Glutamatergic neuron (in vitro differentiated cells): ENCODE measurements around the gene EFNA2. TPM values are rescaled to one million over a fixed set of nuclear protein-coding genes. Genes with fewer than 3 reads are reported as not detected.
A peak's percentile ranks its signal among the peaks of the same experiment; 100 is the strongest.
"Not testable (repeated sequence)": the region's sequence is repeated elsewhere in the genome, so short reads cannot be mapped to it uniquely, and the experiment has no call there.

Source experiments
- DNase-seq: peaks from one replicate; pipeline ENCODE4 v3.0.0; 2022
- H3K27ac Mint-ChIP-seq: one replicate; pipeline ENCODE4 v1.8.0; 2020; ENCODE audit warnings: mild to moderate bottlenecking, mixed read lengths, inconsistent platforms; ENCODE audit not compliant: unreplicated experiment
- H3K27me3 Mint-ChIP-seq: one replicate; pipeline ENCODE4 v1.8.0; 2020; ENCODE audit warnings: mild to moderate bottlenecking, moderate library complexity, mixed read lengths, inconsistent platforms; ENCODE audit not compliant: unreplicated experiment
- H3K36me3 Mint-ChIP-seq: one replicate; pipeline ENCODE4 v1.8.0; 2020; ENCODE audit warnings: mild to moderate bottlenecking, mixed read lengths, inconsistent platforms; ENCODE audit not compliant: unreplicated experiment
- H3K4me1 Mint-ChIP-seq: one replicate; pipeline ENCODE4 v1.8.0; 2020; ENCODE audit warnings: mild to moderate bottlenecking, low read depth, mixed read lengths, inconsistent platforms; ENCODE audit not compliant: unreplicated experiment
- H3K4me3 Mint-ChIP-seq: one replicate; pipeline ENCODE4 v1.8.0; 2020; ENCODE audit warnings: mild to moderate bottlenecking, mixed read lengths, inconsistent platforms; ENCODE audit not compliant: unreplicated experiment
- H3K9me3 Mint-ChIP-seq: one replicate; pipeline ENCODE4 v1.8.0; 2020; ENCODE audit warnings: mild to moderate bottlenecking, moderate library complexity, mixed read lengths, inconsistent platforms; ENCODE audit not compliant: unreplicated experiment
- total RNA-seq: library from RNA; stranded (reverse); fragmentation: NEBNext Ultra II Directional; extraction: Animal tissue kit (Norgen Biotek cat#: 25700); gene quantifications from one replicate; pipeline ENCODE4 v1.2.1, GENCODE V29; 2021; ENCODE audit not compliant: unreplicated experiment
- TF ChIP-seq, protein P1 (sequence below): fragments of 200-600 bp; sonication (generic); IDR thresholded peaks from one replicate; pipeline ENCODE4 v1.5.0; 2021; ENCODE audit not compliant: partially characterized antibody, unreplicated experiment

EFNA2 gene
- total RNA-seq, 1 donor from 2014 or later: 61.4 TPM

DNA sequence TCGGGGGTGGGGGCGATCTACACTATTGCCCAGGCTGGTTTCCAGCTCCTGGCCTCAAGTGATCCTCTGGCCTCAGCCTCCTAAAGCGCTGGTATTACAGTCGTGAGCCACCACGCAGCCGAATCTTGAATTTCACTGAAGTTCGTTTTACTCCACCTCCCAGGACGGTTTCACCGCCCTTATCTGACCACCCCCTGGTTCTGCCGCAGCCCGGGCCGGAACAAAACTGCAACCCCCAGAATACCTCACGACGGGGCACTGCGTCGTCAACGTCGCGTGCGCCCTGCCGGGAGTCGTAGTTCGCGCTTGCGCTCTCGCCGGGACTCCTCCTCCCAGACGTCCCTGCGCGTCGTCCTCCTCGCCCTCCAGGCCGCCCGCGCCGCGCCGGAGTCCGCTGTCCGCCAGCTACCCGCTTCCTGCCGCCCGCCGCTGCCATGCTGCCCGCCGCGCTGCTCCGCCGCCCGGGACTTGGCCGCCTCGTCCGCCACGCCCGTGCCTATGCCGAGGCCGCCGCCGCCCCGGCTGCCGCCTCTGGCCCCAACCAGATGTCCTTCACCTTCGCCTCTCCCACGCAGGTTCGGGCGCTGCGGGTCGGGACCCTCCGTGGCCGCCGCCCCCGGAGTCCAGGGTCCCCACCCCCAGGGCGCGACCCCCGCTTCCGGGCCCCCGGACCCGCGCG lies 44.1 kb upstream of the EFNA2 start, which contains the start of gene ATP5F1D:
ATP5F1D (plus strand) TSS at position 335 of the 679 bp plus-strand sequence; CDS start at position 435, 100 bp downstream.
- H3K4me3 Mint-ChIP-seq: peak within 1 kb of the TSS; percentile 94
- peak; percentile 93 for DNase-seq
- H3K27ac Mint-ChIP-seq: peak within 1 kb of the TSS; percentile 83
- peaks cover 5% of the 10 kb centered on the region for H3K4me1 Mint-ChIP-seq
- H3K36me3 Mint-ChIP-seq: no peaks in the 10 kb centered on the region
- TF ChIP-seq, protein P1, sequence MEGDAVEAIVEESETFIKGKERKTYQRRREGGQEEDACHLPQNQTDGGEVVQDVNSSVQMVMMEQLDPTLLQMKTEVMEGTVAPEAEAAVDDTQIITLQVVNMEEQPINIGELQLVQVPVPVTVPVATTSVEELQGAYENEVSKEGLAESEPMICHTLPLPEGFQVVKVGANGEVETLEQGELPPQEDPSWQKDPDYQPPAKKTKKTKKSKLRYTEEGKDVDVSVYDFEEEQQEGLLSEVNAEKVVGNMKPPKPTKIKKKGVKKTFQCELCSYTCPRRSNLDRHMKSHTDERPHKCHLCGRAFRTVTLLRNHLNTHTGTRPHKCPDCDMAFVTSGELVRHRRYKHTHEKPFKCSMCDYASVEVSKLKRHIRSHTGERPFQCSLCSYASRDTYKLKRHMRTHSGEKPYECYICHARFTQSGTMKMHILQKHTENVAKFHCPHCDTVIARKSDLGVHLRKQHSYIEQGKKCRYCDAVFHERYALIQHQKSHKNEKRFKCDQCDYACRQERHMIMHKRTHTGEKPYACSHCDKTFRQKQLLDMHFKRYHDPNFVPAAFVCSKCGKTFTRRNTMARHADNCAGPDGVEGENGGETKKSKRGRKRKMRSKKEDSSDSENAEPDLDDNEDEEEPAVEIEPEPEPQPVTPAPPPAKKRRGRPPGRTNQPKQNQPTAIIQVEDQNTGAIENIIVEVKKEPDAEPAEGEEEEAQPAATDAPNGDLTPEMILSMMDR: no peak
- H3K27me3 Mint-ChIP-seq: peaks cover 17% of the 10 kb centered on the region
- H3K9me3 Mint-ChIP-seq: peaks cover 14% of the 10 kb centered on the region

GRCh38 chr19:1243768-1244692 lies 41.6 kb upstream of the EFNA2 start:
- H3K27me3 Mint-ChIP-seq: peaks cover 11% of the 10 kb centered on the region
- peaks cover 7% of the 10 kb centered on the region for H3K9me3 Mint-ChIP-seq
- TF ChIP-seq, protein P1: peak; percentile 79
- H3K27ac Mint-ChIP-seq: peak overlapping the region; percentile 84
- H3K36me3 Mint-ChIP-seq: no peaks in the 10 kb centered on the region
- peak overlapping the region; percentile 46 for H3K4me3 Mint-ChIP-seq
- peak; percentile 90 for DNase-seq
- peaks cover 7% of the 10 kb centered on the region for H3K4me1 Mint-ChIP-seq

DNA sequence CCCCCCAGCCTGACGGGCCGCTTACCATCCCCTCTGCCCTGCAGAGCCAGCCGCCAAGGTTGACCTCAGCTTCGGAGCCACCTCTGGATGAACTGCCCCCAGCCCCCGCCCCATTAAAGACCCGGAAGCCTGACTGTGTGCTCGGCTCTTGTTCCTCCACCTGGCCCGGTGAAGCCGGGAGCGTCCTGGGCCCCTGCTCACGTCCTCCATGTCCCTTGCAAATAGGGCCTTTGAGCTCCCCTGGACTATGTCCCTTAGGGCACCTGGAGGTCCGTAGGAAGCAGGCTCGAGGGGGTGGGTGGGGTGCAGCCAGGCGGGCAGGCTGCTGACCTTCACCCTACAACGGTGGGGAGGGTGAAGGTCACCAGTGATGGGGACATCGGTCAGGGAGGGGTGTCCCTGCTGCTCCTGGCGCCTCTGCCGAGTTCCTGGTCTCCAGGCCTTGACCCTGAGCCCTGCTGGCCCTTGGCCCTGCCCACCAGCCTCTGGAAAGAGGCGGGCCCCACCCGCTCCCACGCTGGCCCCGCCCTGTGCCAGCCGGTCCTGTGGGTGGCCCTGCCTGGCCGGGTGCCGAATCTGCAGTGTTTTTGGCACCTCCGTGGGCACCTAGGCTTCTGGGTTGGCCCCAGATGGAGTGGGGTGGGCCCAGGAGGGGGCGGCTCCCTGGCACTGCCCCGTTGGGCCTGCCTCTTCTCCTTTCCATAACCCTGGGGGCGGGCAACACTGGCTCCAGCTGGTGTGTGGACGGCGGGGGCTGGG lies 40.8 kb upstream of the EFNA2 start:
- DNase-seq: no peak
- Mint-ChIP-seq H3K27me3 (peaks cover 6% of the 10 kb centered on the region), H3K27ac (peak overlapping the region; percentile 84), H3K9me3 (peaks cover 3% of the 10 kb centered on the region), H3K4me3 (peak overlapping the region; percentile 46), H3K4me1 (peaks cover 7% of the 10 kb centered on the region), H3K36me3 (no peaks in the 10 kb centered on the region)
- TF ChIP-seq, protein P1: no peak

- Mint-ChIP-seq H3K27me3 (peaks cover 6% of the 10 kb centered on the region), H3K9me3 (peaks cover 3% of the 10 kb centered on the region), H3K4me3 (no peak overlapping the region), H3K27ac (no peak overlapping the region), H3K36me3 (no peaks in the 10 kb centered on the region), H3K4me1 (peaks cover 7% of the 10 kb centered on the region)
- DNase-seq: no peak
- TF ChIP-seq, protein P1: no peak
Observed at GRCh38 chr19:1245494-1246264, 40.0 kb upstream of the EFNA2 start.

- H3K4me1 Mint-ChIP-seq, DNase-seq, H3K36me3 Mint-ChIP-seq, H3K4me3 Mint-ChIP-seq, H3K27me3 Mint-ChIP-seq, H3K9me3 Mint-ChIP-seq: not testable (repeated sequence)
- peak overlapping the region; percentile 59 for H3K27ac Mint-ChIP-seq
Observed at GRCh38 chr19:1246265-1247087, 39.2 kb upstream of the EFNA2 start.
